Neuronal stem cell (in vitro differentiated cells): ENCODE results near the gene LGALS9B. TPM values are rescaled to one million over a fixed set of nuclear protein-coding genes. Genes with fewer than 3 reads are reported as not detected.
"Not testable (repeated sequence)": the region's sequence is repeated elsewhere in the genome, so short reads cannot be mapped to it uniquely, and the experiment has no call there.

Source experiments
- DNase-seq: peaks from one replicate; pipeline ENCODE4 v3.0.0-alpha.2; 2013; ENCODE audit warnings: low spot score
- H2AFZ ChIP-seq: one replicate; pipeline ENCODE4 v1.6.1; 2013; ENCODE audit warnings: mild to moderate bottlenecking, low read length, inconsistent platforms
- H2AK5ac ChIP-seq: 2 replicates; pipeline ENCODE4 v1.6.1; 2013; ENCODE audit warnings: low read depth, mild to moderate bottlenecking, inconsistent platforms, low read length, moderate library complexity, mixed read lengths
- H2BK120ac ChIP-seq: 2 replicates; pipeline ENCODE4 v1.6.1; 2013; ENCODE audit warnings: low read depth, mild to moderate bottlenecking, inconsistent platforms, low read length, moderate library complexity, mixed read lengths
- H2BK12ac ChIP-seq: one replicate; pipeline ENCODE4 v1.6.1; 2013; ENCODE audit warnings: low read length, inconsistent platforms
- H2BK15ac ChIP-seq: 2 replicates; pipeline ENCODE4 v1.6.1; 2013; ENCODE audit warnings: mild to moderate bottlenecking, low read length, inconsistent platforms, mixed read lengths
- H2BK5ac ChIP-seq: one replicate; pipeline ENCODE4 v1.6.1; 2013; ENCODE audit warnings: inconsistent platforms, mild to moderate bottlenecking, low read length, moderate library complexity
- H3K14ac ChIP-seq: one replicate; pipeline ENCODE4 v1.6.1; 2013; ENCODE audit warnings: low read length, inconsistent platforms
- H3K18ac ChIP-seq: 2 replicates; pipeline ENCODE4 v1.6.1; 2013; ENCODE audit warnings: low read length, inconsistent platforms
- H3K23ac ChIP-seq: 2 replicates; pipeline ENCODE4 v1.6.1; 2013; ENCODE audit warnings: low read depth, mild to moderate bottlenecking, mixed read lengths, low read length, inconsistent platforms; ENCODE audit not compliant: poor library complexity
- H3K27ac ChIP-seq: replicated peaks from 3 replicates; pipeline ENCODE4 v1.5.1; 2013; ENCODE audit warnings: low read length, inconsistent platforms
- H3K27me3 ChIP-seq, 3 experiments: 2 replicates each; pipeline ENCODE4 v1.6.1; 2013; ENCODE audit warnings: low read length in 3 of 3, mild to moderate bottlenecking in 2 of 3, inconsistent platforms in 1 of 3, low read depth in 1 of 3, mixed read lengths in 1 of 3, moderate library complexity in 1 of 3; ENCODE audit not compliant: control insufficient read depth in 3 of 3, insufficient read depth in 3 of 3
- H3K36me3 ChIP-seq, 2 donors: replicated peaks in 1 of 2; 2 replicates each; pipeline ENCODE4 v1.6.1; 2013; ENCODE audit warnings: low read length in 2 of 2; ENCODE audit not compliant: control insufficient read depth in 2 of 2, insufficient read depth in 2 of 2
- H3K4ac ChIP-seq: 2 replicates; pipeline ENCODE4 v1.6.1; 2013; ENCODE audit warnings: inconsistent platforms, mild to moderate bottlenecking, low read length, moderate library complexity
- H3K4me1 ChIP-seq, 2 donors: 1 replicate in 1 of 2; 2 replicates in 1 of 2; pipeline ENCODE4 v1.6.1; 2013; ENCODE audit warnings: low read length in 2 of 2, low read depth in 1 of 2; ENCODE audit not compliant: control insufficient read depth in 2 of 2, insufficient read depth in 1 of 2
- H3K4me2 ChIP-seq: one replicate; pipeline ENCODE4 v1.6.1; 2013; ENCODE audit warnings: mild to moderate bottlenecking, low read length, inconsistent platforms; ENCODE audit not compliant: insufficient read depth, poor library complexity, severe bottlenecking
- H3K4me3 ChIP-seq, 2 donors: 2 replicates each; pipeline ENCODE4 v1.5.1; 2013; ENCODE audit warnings: low read length in 2 of 2, mild to moderate bottlenecking in 2 of 2, inconsistent platforms in 1 of 2, moderate library complexity in 1 of 2
- H3K79me1 ChIP-seq: one replicate; pipeline ENCODE4 v1.6.1; 2013; ENCODE audit warnings: low read depth, mild to moderate bottlenecking, inconsistent platforms, low read length, moderate library complexity
- H3K9ac ChIP-seq: one replicate; pipeline ENCODE4 v1.6.1; 2013; ENCODE audit warnings: mild to moderate bottlenecking, low read depth, low read length, inconsistent platforms; ENCODE audit not compliant: poor library complexity
- H3K9me3 ChIP-seq, 2 donors: replicated peaks in 1 of 2; 2 replicates each; pipeline versions ENCODE3 to v1.6.1; 2013; ENCODE audit warnings: low read length in 2 of 2, mild to moderate bottlenecking in 2 of 2, inconsistent platforms in 1 of 2, low read depth in 1 of 2, mixed read lengths in 1 of 2, moderate library complexity in 1 of 2; ENCODE audit not compliant: control insufficient read depth in 2 of 2, insufficient read depth in 1 of 2
- H4K8ac ChIP-seq: one replicate; pipeline ENCODE4 v1.6.1; 2013; ENCODE audit warnings: low read depth, mild to moderate bottlenecking, inconsistent platforms, low read length, moderate library complexity
- H4K91ac ChIP-seq: one replicate; pipeline ENCODE4 v1.6.1; 2013; ENCODE audit warnings: low read length, low read depth, mild to moderate bottlenecking, inconsistent platforms; ENCODE audit not compliant: poor library complexity
- WGBS, 2 donors: extraction: QIAGEN DNeasy Blood & Tissue Kit; methylation state at CpG; one replicate each; pipeline ENCODE4 v1.1.7; 2013; ENCODE audit warnings: missing lambda C conversion rate in 2 of 2, mixed read lengths in 1 of 2; ENCODE audit not compliant: insufficient read length in 2 of 2, insufficient replicate concordance in 1 of 2; ENCODE audit errors: extremely low coverage in 2 of 2; 5-methylcytosine and 5-hydroxymethylcytosine counted together
- small RNA-seq: library from polyadenylated mRNA; stranded (forward); fragments of <200 nt; extraction: miRNeasy Mini kit (QIAGEN cat#:217004); gene quantifications from one replicate; pipeline ENCODE3, GENCODE V24; 2013; ENCODE audit not compliant: insufficient read depth

LGALS9B gene

GRCh38 chr17:20415479-20415878 is 51.9 kb downstream of the LGALS9B start:
- not testable (repeated sequence) for H3K27ac ChIP-seq, H3K4ac ChIP-seq, H3K9me3 ChIP-seq, H3K4me3 ChIP-seq, H3K27me3 ChIP-seq, H4K91ac ChIP-seq, H3K79me1 ChIP-seq, H3K4me1 ChIP-seq, H2BK12ac ChIP-seq, H3K23ac ChIP-seq, H3K9ac ChIP-seq, H3K4me2 ChIP-seq, H2AK5ac ChIP-seq, H3K14ac ChIP-seq, H2BK15ac ChIP-seq, DNase-seq, H2BK5ac ChIP-seq, H3K18ac ChIP-seq, H2AFZ ChIP-seq, H3K36me3 ChIP-seq, H2BK120ac ChIP-seq, H4K8ac ChIP-seq
- no CpG with 5 or more reads among the region's 5 CpGs for WGBS, 2 donors

GRCh38 chr17:20401306-20402022 is 65.9 kb downstream of the LGALS9B start:
- not testable (repeated sequence) for H2AFZ ChIP-seq

GRCh38 chr17:20400559-20401305 is 66.6 kb downstream of the LGALS9B start:
- not testable (repeated sequence) for H4K8ac ChIP-seq, H3K23ac ChIP-seq, H2BK15ac ChIP-seq, H2BK5ac ChIP-seq, DNase-seq, H2BK120ac ChIP-seq, H4K91ac ChIP-seq, H2AFZ ChIP-seq, H3K4ac ChIP-seq, H2BK12ac ChIP-seq, H3K4me3 ChIP-seq, H3K4me2 ChIP-seq, H3K27me3 ChIP-seq, H3K4me1 ChIP-seq, H3K36me3 ChIP-seq, H3K18ac ChIP-seq, H2AK5ac ChIP-seq, H3K79me1 ChIP-seq, H3K9me3 ChIP-seq, H3K27ac ChIP-seq, H3K14ac ChIP-seq, H3K9ac ChIP-seq
- WGBS, 2 donors, result no CpG with 5 or more reads among the region's 8 CpGs

More at GRCh38 chr17:20401306-20402022, 65.9 kb downstream of the LGALS9B start:
- not testable (repeated sequence) for H3K4me2 ChIP-seq, H3K4ac ChIP-seq, H3K9me3 ChIP-seq, H3K4me3 ChIP-seq, H3K18ac ChIP-seq, H2BK12ac ChIP-seq, H2BK15ac ChIP-seq, DNase-seq, H3K9ac ChIP-seq, H2BK5ac ChIP-seq, H3K36me3 ChIP-seq, H4K8ac ChIP-seq, H3K4me1 ChIP-seq, H3K27ac ChIP-seq, H2AK5ac ChIP-seq, H3K14ac ChIP-seq, H3K23ac ChIP-seq, H3K79me1 ChIP-seq, H3K27me3 ChIP-seq, H2BK120ac ChIP-seq, H4K91ac ChIP-seq
- no CpG with 5 or more reads among the region's 5 CpGs for WGBS, 2 donors

Small RNAs within 50 kb of the gene (small RNA-seq; reads per million reads assigned to genes)
- gene YWHAEP3, result not detected
